GM12865 (cell line): ENCODE data around the gene SLIRP.

Source experiments
- DNase-seq: peaks from one replicate; pipeline ENCODE4 v3.0.0; 2010; ENCODE audit warnings: low read depth
- H3K4me3 ChIP-seq: 2 replicates; pipeline ENCODE4 v1.5.1; 2011; ENCODE audit warnings: mild to moderate bottlenecking, low read depth, low read length, control low read depth
- TF ChIP-seq, protein P1 (sequence below): IDR thresholded peaks from 2 replicates; pipeline ENCODE4 v1.5.1; 2011; ENCODE audit warnings: low read length, control low read depth, low read depth, inconsistent platforms; ENCODE audit not compliant: insufficient read depth; ENCODE audit errors: missing control alignments

The SLIRP gene

DNA sequence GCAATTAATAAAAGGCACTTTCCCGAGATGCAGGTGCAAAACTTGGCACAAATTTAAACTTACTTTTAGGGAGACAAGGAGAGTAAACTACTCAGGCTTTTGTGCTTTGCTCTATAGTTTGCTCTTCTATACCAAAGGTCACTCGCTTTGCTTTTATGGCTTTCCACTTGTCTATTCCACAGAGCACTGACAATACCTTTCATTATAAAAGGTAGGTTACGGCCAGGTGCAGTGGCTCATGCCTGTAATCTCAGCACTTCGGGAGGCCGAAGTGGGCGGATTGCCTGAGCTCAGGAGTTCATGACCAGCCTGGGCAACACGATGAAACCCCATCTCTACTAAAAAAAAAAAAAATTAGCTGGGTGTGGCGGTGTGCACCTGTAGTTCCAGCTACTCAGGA, 33.0 kb upstream of the SLIRP start:
- no peak for DNase-seq
- no peak overlapping the region for H3K4me3 ChIP-seq
- TF ChIP-seq, protein P1, sequence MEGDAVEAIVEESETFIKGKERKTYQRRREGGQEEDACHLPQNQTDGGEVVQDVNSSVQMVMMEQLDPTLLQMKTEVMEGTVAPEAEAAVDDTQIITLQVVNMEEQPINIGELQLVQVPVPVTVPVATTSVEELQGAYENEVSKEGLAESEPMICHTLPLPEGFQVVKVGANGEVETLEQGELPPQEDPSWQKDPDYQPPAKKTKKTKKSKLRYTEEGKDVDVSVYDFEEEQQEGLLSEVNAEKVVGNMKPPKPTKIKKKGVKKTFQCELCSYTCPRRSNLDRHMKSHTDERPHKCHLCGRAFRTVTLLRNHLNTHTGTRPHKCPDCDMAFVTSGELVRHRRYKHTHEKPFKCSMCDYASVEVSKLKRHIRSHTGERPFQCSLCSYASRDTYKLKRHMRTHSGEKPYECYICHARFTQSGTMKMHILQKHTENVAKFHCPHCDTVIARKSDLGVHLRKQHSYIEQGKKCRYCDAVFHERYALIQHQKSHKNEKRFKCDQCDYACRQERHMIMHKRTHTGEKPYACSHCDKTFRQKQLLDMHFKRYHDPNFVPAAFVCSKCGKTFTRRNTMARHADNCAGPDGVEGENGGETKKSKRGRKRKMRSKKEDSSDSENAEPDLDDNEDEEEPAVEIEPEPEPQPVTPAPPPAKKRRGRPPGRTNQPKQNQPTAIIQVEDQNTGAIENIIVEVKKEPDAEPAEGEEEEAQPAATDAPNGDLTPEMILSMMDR: no peak

- DNase-seq: no peak
- TF ChIP-seq, protein P1: no peak
Observed at GRCh38 chr14:77681196-77682157, 26.4 kb upstream of the SLIRP start.

GRCh38 chr14:77682158-77682553, 25.7 kb upstream of the SLIRP start:
- H3K4me3 ChIP-seq: no peak overlapping the region
- no peak for DNase-seq
- TF ChIP-seq, protein P1: no peak

More at GRCh38 chr14:77681196-77682157, 26.4 kb upstream of the SLIRP start:
- H3K4me3 ChIP-seq: no peak overlapping the region

GRCh38 chr14:77691259-77691658, 16.6 kb upstream of the SLIRP start:
- no peak overlapping the region for H3K4me3 ChIP-seq
- TF ChIP-seq, protein P1: no peak
- no peak for DNase-seq

DNA sequence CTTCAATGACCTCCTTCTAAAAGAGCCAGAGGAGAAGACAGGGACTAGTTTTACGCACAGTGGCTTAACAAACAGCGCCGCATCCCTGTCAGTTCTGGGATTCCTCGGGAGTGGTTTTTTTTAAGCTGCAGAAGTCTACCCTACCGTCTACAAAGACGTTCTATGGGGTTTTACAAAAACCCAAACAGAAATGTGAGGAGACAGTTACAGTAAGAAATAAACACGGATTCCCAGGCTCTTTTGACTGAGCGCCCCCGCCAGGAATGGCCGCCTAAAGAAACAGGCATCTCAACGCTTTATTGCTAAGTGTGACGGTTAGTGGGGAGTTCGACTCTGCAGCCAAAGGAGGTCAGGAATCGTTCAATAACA, 564 bp upstream of the SLIRP start:
- H3K4me3 ChIP-seq: peak overlapping the region; percentile 87
- TF ChIP-seq, protein P1: peak; percentile 30
- peak; percentile 19 for DNase-seq

DNA sequence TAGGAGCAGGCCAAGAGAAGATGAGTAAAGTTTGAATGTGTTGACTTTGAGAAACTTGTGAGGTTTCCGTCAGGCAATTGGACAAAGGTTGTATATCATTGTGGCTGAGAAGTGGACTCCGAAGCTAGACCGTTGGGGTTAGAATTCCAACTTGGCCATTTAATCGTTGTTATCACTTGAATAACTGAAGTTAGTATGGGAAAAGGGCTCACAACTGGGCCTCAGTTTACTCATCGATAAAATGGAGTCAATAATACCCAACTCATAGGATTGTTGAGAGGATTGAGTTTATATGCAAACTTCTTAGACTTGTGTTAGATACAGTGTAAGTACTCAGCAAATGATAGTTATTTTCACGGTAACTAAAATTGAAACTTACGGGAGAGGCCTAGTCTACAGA, 846 bp downstream of the SLIRP start:
- H3K4me3 ChIP-seq: peak overlapping the region; percentile 87
- no peak for DNase-seq
- TF ChIP-seq, protein P1: no peak
